NCI-H510A (cell line): ENCODE measurements around the gene RRBP1.

ENCODE experiments used
- DNase-seq: peaks from one replicate; lab custom pipeline; 2025; lab: John Stamatoyannopoulos, UW

RRBP1 gene

DNA sequence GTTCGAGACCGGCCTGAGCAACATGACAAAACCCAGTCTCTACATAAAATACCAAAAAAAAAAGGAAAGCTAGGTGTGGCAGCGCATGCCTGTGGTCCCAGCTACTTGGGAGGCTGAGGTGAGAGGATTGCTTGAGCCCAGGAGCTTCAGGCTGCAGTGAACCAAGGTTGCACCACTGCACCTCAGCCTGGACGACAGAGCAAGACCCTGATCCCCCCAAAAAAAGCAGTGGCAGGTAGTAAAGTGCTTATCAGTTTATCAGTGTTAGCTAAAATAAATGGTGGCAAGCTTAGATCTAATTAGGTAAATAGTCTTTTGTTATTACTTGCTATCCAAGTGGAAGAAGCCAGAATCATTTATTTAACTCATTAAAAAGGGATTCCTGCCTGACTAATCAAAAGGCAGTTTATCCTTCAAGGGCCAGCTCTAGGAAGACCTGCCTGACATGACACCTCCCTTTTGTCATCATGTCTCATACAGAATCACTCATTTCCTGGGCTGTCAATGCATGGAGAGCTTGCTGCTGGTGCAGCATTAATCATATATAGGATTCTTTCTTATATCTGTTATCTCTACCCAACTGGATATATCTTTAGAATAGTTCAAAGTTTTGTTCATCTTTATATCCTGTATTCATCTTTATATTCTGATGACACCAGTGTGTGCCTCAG, 102.5 kb downstream of the RRBP1 start:
- no peak for DNase-seq

DNA sequence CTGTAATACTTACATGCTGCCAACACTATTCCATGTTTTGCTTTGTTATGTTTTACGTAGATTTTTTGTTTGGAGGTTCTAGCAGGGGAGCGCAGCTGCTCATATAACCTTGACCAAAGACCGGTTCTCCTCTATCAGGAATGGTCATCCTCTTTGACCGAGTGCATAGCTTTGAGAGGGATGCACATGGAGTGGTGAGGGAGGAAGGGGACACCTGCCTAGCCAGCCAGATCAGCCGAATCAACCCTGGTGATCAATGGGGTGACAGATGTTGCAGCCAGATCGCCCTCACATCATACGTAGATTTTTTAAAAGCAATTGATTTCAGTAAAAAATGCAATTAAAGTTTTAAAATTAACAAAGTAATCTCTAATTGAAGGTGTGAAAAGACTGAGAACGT, 105.8 kb downstream of the RRBP1 start:
- no peak for DNase-seq

DNA sequence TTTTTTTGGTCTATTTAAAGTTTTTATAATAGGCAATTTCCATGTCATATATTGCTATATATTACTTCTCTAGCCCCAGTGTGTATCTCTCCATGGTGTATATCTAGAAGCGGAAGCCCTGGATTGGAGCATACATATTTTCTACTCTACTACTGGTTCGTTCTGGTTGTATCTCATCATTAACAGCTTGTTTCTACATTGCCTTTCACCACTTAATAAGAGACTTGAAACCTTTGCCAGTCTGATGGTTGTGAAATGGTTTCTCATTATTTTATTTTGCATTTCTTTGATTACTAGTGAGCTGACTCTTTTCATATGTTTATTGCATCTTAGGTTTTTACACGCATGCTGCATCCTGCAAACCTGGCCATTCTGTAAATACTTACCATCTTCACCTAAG, 108.6 kb downstream of the RRBP1 start:
- no peak for DNase-seq

DNA sequence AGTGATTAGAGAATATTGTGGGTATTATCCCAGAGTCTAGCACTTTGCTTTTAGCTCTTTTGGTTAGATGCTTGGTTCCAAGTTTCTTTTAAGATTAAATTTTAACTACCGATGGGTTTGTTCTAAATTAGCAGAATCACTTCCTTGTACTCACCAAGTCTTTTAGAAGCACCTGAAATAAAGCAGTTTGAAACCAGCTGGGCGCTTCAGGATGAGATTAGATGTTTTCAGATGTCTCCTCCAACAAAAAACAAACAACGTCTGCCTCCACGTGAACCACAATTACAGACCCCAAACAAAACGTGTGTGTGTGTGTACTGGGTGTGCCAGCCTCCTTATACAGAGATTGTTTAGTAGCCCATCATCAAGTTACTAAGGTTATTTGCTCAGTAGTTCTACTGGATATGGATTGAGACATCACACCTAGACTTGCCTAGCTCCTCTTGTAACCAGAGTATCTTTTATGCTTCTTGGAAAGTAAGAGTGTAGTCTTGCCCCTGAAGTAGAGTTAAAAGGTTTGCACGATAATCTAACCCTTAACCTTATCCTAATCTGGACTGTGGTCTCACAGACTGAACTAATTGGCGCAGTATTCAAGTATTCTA, 109.9 kb downstream of the RRBP1 start:
- no peak for DNase-seq

DNA sequence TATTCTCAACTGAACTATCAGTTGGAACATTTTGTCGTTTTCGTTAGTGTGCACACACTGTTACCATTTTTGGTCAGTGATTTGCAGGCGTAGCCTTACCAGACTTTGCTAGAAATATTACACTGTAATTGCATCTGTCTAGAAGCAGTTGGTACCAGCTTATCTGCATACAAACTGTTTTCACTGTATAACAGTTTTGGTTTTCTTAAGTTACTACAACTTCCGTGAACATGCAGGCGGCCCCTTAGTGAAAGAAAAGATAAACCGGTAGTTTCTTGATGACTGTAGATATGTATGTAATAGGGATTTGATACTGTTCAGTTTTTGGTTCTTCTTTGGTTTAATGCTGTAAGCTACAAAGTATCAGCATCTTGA, 110.9 kb downstream of the RRBP1 start:
- DNase-seq: no peak

DNA sequence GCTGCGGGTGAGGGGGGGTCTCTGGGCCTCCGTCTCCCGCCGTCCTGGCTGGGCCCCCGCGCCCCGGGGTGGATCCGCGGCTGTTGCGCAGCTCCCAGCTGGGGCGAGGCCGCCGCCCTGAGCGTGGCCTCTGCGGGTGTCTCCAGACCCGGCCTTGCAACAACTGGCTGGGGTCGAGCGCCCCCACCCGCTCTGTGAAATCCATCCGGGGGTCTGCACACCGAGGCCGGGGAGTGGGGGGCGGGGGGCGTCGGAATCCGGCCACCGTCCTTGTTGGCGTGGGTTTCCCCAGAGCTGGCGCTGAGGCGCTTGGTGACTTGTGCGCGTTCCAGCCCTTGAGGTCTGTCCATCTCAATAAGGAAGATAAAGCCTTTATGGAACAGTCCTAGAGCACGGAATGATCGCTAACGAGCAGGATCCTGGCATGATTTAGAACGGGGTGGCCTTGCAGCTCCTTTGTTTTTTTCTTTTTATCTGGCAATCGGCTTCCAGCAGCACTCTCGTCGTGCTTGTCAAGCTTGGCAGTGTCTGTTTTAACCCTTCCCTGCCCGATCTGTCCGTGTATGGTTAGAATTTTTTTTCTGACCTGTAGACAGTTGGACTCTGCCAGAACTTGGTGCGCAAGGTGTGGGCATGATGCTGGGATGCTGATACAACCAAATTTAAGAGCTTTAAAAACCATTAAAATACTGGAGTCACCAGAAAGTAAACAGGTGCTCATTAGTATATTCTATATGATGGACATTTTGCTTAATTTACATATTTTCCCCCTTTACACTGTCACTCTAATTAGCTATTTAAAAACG, 111.5 kb downstream of the RRBP1 start:
- DNase-seq: peak; percentile 22

DNA sequence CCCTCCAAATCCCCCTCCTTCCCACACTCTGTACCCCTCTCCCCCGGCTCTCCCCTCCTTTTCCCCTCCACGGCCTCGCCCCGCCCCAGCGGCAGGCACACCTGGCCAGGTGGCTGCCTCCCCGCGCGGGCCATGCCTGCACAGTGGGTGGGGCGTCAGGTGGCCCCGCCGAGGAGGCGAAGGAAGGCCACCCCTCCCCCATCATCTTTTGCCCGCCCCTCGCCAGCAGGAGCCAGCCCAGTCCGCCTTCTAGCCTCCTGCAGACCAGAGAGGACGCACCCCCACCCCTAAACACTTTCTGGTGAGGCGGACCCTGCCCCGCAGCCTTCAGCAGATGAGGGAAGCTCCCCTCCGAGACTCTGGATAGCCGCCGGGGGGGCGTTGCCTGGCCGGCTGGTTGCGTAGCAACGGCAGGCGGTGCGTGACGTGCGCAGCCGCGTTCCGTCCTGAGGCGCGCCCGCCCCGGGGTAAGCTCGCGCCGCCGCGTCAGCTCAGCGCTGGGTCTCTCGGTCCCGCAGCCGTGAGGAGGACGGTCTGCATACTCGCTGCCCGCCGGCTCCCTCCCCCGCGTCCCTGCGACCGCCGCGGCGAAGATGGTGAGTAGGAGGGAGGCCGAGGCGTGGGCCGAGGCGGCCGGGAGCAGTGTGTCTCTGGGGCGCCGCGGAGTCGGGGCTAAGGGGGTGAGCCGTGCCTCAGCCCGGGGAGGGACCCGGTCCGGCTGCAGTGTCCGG, 112.3 kb downstream of the RRBP1 start, which contains the start of gene DSTN:
Gene DSTN, plus strand, starts transcription at position 460 of the 731 bp plus-strand sequence. Its CDS starts 134 bp downstream, at position 594.
- peak; percentile 99 for DNase-seq

DNA sequence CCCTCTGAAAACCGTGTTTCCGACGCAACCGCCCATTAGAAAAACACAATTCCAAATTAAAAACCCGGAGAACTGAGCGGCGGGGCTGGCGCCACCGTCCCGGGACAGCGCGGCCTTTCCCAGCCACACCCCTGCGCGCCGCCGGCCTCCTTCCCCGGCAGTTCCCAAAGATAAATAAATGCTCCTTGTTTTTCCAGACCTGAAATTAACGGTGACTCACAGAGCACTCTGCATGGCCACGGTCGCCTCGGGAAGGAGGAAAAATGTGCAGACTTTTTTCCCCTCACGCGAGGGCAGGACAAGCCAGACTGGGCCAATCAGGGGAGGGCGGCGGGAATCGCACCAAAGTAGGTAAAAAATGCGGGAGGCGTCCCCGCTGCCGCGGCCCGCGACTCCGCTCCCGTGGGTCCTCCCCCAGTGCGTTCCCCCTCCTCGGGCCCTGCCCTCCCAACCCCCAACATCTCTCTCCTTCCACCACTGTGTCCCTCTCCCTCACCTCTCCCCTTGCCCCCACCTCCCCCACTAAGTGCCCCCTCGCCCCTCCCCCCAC, 113.0 kb downstream of the RRBP1 start:
- peak; percentile 42 for DNase-seq

DNA sequence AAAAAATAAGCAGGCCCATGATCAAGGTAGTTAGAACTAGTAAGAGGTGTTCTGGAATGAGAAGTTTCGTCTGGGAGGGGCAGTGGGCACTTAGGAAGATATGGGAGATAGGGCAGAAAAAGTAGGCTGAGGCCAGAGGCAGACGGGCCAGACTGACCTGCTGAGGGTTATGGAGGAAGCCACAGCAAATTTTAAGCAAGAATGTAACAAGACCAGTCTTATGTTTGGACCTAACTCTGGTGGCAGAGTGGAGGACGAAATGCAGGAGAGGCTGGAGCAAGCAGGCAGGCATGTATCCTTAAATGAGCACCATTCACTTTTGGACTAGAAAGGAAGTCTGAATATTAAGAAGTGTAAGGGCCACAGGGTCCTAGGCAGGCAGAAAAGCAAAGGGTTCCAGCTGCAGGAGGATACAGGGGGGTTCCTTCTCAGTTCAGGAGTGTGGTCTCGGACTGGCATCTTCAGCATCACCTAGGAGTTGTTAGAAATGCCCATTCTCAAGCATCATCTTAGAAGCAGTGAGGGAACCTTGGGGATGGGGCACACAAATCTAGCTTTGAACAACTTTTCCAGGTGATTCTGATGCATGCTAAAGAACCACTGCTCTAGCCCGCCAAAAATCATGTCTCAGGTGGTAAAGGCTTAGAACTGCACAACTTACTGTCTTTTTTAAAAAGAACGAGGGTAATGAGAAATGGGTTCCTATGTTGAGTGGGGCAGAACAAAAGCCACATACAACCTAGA, 113.8 kb downstream of the RRBP1 start:
- DNase-seq: no peak

DNA sequence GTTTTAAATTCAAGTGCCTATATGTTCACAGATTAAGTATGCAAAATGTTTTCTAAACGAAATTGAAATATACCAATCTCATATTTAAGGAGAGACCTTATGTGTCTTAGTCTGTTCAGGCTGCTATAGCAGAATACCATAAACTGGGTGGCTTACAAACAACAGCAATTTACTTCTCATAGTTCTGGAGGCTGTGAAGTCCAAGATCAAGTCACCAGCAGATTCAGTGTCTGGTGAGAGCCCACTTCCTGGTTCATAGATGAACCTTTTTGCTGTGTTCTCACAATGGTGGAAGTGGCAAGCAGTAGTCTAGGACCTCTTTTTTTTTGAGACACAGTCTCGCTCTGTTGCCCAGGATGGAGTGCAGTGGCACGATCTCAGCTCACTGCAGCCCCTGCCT, 115.7 kb downstream of the RRBP1 start:
- no peak for DNase-seq

DNA sequence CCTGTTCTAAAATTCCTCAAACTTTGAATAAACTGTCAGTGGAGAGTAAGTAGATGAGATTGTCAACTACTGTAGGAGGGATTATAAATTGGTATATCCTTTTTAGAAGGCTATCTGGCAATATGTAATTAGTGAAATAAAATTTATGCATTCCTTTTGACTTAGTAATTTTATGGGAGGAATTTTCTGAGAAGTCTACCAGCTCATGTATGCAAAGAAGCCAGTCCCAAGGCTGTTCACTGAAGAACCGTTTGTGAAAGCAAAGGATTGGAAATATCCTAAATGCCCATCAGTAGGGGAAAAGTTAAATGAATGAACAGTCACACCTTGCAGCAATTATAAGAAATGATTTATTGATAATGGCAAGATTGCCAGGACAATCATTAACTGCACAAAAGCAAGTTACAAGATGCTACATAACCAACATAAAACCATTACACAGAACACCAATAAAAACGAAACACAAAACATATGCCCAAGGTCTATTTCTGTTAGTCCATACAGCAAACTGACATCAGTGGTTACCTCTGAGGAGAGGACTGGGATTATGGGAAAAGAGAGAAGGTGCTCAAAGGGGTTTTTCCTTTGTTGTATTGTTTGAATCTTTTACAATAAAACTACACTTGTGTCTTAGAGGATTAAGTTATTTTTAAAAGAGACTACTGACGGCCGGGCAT, 116.7 kb downstream of the RRBP1 start:
- no peak for DNase-seq
